Osteocyte (in vitro differentiated cells): ENCODE data around the gene CYBC1. TPM values are rescaled to one million over a fixed set of nuclear protein-coding genes. Genes with fewer than 3 reads are reported as not detected.

ENCODE experiments used
- DNase-seq: peaks from one replicate; pipeline ENCODE4 v3.0.0; 2021; ENCODE audit warnings: mixed read lengths; ENCODE audit not compliant: unreplicated experiment; ENCODE audit errors: extremely low spot score
- H3K27ac Mint-ChIP-seq: one replicate; pipeline ENCODE4 v1.8.0; 2021; ENCODE audit warnings: mild to moderate bottlenecking, mixed read lengths; ENCODE audit not compliant: unreplicated experiment
- H3K27me3 Mint-ChIP-seq: one replicate; pipeline ENCODE4 v1.8.0; 2021; ENCODE audit warnings: mixed read lengths; ENCODE audit not compliant: unreplicated experiment
- H3K36me3 Mint-ChIP-seq: one replicate; pipeline ENCODE4 v1.8.0; 2021; ENCODE audit warnings: mixed read lengths; ENCODE audit not compliant: unreplicated experiment
- H3K4me1 Mint-ChIP-seq: one replicate; pipeline ENCODE4 v1.8.0; 2021; ENCODE audit warnings: mixed read lengths; ENCODE audit not compliant: unreplicated experiment
- H3K4me3 Mint-ChIP-seq: one replicate; pipeline ENCODE4 v1.8.0; 2021; ENCODE audit warnings: mild to moderate bottlenecking, moderate library complexity, mixed read lengths; ENCODE audit not compliant: unreplicated experiment
- H3K9me3 Mint-ChIP-seq: one replicate; pipeline ENCODE4 v1.8.0; 2021; ENCODE audit warnings: mixed read lengths; ENCODE audit not compliant: unreplicated experiment
- CTCF ChIP-seq: fragments of 200-600 bp; sonication (generic); IDR thresholded peaks from 2 replicates; pipeline ENCODE4 v1.5.0; 2021; ENCODE audit warnings: antibody characterized with exemption, mild to moderate bottlenecking, moderate library complexity
- total RNA-seq: library from RNA; stranded (reverse); gene quantifications from 2 replicates; pipeline ENCODE4 v1.2.1, GENCODE V29; 2021

Gene CYBC1
- total RNA-seq, 1 donor from 2014 or later = 78.7 TPM

- no peak for TF ChIP-seq CTCF
- Mint-ChIP-seq H3K27me3 (no peaks in the 10 kb centered on the region), H3K4me3 (no peak overlapping the region), H3K9me3 (no peaks in the 10 kb centered on the region), H3K36me3 (peaks cover 4% of the 10 kb centered on the region), H3K27ac (no peak overlapping the region), H3K4me1 (peaks cover 7% of the 10 kb centered on the region)
- DNase-seq = no peak
Observed at GRCh38 chr17:82439829-82440365, 10.7 kb downstream of the CYBC1 start.

GRCh38 chr17:82439194-82439828, 11.2 kb downstream of the CYBC1 start:
- H3K27me3 Mint-ChIP-seq = no peaks in the 10 kb centered on the region
- TF ChIP-seq CTCF = no peak
- H3K4me1 Mint-ChIP-seq = peaks cover 7% of the 10 kb centered on the region
- H3K36me3 Mint-ChIP-seq = peaks cover 4% of the 10 kb centered on the region
- DNase-seq = no peak
- H3K9me3 Mint-ChIP-seq = no peaks in the 10 kb centered on the region
- no peak overlapping the region for H3K27ac Mint-ChIP-seq
- H3K4me3 Mint-ChIP-seq = no peak overlapping the region

- Mint-ChIP-seq H3K4me3 (no peak overlapping the region), H3K36me3 (peaks cover 5% of the 10 kb centered on the region), H3K4me1 (peaks cover 7% of the 10 kb centered on the region), H3K9me3 (no peaks in the 10 kb centered on the region), H3K27ac (no peak overlapping the region), H3K27me3 (no peaks in the 10 kb centered on the region)
- DNase-seq = no peak
- TF ChIP-seq CTCF = no peak
Observed at GRCh38 chr17:82438401-82439193, 12.0 kb downstream of the CYBC1 start.

GRCh38 chr17:82437325-82437668, 13.3 kb downstream of the CYBC1 start:
- DNase-seq = no peak
- H3K4me3 Mint-ChIP-seq = no peak overlapping the region
- no peak overlapping the region for H3K27ac Mint-ChIP-seq

More at GRCh38 chr17:82437325-82437668, 13.3 kb downstream of the CYBC1 start:
- Mint-ChIP-seq H3K27me3 (no peaks in the 10 kb centered on the region), H3K36me3 (peaks cover 2% of the 10 kb centered on the region), H3K4me1 (peaks cover 7% of the 10 kb centered on the region), H3K9me3 (no peaks in the 10 kb centered on the region)
- no peak for TF ChIP-seq CTCF
